ENCODE data around the gene CDKN1A.

GRCh38 chr6:36730424-36731380, 52.2 kb downstream of the CDKN1A start:
- TF ChIP-seq POLR2AphosphoS5 (IDR thresholded peaks at IDR 0.05) (no peak), CTCF (IDR thresholded peaks at IDR 0.05) (no peak), POLR2A (IDR thresholded peaks at IDR 0.05) (no peak), EP300 (IDR thresholded peaks at IDR 0.05) (no peak)

Data from gastroesophageal sphincter (tissue), 3 donors.